GM18519 (cell line): ENCODE data around the gene RPS19.
A peak's percentile ranks its signal among the peaks of the same experiment; 100 is the strongest.
"Not testable (repeated sequence)": the region's sequence is repeated elsewhere in the genome, so short reads cannot be mapped to it uniquely, and the experiment has no call there.

Experiments
- ATAC-seq: cut with Tn5 transposase; IDR thresholded peaks from one replicate; pipeline ENCODE4 v1.9.1; 2021; ENCODE audit warnings: mild to moderate bottlenecking, moderate library complexity; ENCODE audit not compliant: unreplicated experiment, low FRiP score

RPS19 gene

GRCh38 chr19:41859213-41859617 lies 840 bp upstream of the RPS19 start:
- no peak for ATAC-seq

GRCh38 chr19:41860419-41861115 lies 512 bp downstream of the RPS19 start:
- ATAC-seq: no peak

- no peak for ATAC-seq
Measured at GRCh38 chr19:41861116-41861768, 1.2 kb downstream of the RPS19 start.

DNA sequence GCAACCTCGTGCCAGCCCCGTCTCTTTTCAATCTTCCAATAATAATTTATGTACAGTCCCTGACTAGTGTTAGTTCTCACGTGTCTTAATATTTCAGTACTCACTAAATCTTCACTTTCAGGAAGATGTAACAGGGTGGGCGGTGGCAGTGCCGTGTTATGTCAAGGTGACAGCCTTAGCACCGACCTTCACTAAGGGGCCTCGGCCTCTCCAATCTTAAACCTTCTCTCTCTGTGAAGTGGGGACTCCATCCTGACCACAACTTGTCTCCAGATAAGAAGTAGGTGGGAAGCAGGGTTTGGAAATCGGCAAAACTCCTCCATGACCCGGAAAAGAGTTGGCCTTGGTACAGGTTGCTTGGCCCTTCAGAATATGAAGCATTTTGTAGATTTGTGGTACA lies 1.8 kb downstream of the RPS19 start:
- ATAC-seq: no peak

DNA sequence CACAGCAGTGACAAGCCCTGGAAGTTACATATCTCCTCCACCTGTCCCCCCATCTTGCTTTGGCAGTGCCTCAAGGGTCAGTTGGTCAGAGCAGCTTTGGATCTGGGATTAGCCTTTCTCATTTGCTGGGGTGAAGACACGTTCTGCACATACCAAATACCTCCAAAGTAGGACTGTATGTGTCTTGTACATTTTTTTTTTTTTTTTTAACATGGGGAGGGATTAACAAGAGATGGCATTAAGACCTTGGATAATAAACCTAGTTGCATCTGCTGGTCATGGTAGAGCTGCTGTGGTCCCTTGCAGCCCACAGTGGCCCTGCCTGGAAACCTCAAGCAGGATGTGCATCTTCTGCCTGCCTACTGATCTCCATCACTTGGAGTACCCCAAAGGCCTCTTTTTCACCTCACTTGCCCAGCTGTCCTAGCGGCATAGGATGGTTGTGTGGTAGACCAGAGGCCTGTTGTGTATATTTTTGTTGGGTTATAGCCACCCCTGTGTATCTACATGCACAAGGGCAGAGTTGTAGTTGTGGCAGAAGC lies 2.5 kb downstream of the RPS19 start:
- ATAC-seq: no peak

DNA sequence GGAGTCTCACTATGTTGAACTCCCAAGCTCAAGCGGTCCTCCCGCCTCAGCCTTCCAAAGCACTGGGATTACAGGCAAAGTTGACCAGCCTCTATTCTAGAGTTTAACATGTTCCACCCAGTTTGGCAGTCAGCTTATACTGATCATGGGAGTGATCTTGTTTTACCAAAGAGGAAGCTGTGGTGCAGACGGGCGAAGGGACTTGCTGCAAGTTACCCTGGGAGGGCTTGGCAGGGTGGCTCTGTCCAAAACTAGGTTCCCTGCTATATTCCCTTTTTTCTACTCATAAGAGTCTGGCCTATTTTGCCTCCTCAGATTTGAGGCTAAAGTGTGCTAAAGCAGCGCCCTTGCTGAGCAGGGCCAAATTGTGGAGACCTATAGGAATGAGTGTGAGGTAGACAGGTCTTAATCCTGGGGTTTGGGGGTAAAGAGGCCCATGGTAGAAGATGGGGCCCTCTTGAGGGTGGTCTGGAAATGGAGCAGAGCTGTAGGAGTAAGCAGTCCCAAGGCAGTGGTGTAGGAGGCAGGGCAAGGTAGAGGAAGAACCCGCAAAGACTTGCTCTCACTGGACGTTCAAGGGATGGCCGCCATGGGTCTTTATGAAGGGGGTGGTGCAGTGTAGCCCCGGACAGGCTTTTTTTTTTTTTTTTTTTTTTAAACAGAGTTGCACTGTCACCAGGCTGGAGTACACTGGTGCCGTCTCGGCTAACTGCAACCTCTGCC lies 3.3 kb downstream of the RPS19 start:
- no peak for ATAC-seq

DNA sequence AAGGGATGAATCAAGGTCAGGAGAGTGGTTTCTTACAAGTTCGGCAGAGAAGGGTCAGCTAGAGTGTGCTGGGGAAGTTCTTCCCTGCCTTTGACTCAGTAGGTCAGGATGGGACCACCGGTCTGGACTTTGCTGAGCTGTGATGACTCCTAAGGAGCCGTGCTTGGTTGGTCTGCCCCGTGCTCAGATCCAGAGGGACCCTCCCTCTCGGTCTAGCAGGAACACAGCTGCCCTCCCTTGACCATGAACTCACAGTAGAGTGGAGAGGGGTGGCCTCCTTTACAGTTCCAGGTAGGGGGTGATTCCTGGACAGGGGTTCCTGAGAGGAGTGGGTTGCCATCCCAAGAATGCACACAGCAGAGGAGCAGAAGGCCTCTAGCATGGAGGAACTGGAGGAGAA lies 4.3 kb downstream of the RPS19 start:
- no peak for ATAC-seq

DNA sequence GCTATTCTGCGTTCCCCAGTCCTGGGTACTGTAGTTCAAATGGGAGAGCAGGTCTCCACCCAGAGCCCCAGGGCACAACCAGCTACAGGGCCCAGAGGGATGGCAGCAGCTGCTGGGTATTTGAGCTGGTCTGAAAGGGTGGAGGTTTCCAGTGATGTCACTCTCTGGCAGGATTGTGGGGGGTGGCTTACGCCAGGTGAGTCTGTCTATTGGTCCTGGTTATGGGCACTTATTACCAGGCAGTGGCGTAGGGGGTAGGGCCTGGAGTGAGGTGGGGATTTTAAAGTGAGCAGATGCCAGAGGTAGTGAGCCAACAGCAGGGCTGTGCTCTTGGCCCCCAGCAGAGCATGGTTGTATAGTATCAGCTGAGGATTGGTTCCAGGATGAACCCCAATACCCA lies 6.2 kb downstream of the RPS19 start:
- no peak for ATAC-seq

- no peak for ATAC-seq
Measured at GRCh38 chr19:41868120-41868988, 8.3 kb downstream of the RPS19 start.

GRCh38 chr19:41868989-41869300 lies 8.9 kb downstream of the RPS19 start:
- no peak for ATAC-seq

- ATAC-seq: no peak
Measured at GRCh38 chr19:41869374-41869955, 9.4 kb downstream of the RPS19 start.

DNA sequence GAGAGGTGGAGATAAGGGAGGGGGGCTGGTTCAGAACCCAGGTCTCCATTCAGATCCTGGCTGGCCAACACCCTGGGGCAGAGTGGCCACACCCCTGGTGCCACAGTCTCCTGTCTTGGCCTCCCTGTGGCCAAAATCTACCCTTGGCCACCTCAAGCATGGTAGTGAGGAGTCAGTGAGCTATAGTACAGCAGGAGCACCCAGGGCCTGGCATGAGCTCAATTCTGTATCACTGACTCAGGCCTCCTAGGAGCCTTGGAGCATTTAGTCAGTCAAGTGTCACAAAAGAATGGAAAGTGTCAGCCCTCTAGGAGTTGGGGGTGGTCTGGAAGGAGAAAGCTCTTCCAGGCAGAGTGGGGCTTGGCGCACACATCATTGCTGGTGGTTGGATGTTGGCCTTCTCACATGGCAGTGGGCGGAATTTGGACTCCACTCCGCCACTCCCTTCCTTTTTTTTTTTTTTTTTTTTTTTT lies 10.4 kb downstream of the RPS19 start:
- ATAC-seq: no peak

GRCh38 chr19:41871573-41872383 lies 11.7 kb downstream of the RPS19 start:
- ATAC-seq: no peak

DNA sequence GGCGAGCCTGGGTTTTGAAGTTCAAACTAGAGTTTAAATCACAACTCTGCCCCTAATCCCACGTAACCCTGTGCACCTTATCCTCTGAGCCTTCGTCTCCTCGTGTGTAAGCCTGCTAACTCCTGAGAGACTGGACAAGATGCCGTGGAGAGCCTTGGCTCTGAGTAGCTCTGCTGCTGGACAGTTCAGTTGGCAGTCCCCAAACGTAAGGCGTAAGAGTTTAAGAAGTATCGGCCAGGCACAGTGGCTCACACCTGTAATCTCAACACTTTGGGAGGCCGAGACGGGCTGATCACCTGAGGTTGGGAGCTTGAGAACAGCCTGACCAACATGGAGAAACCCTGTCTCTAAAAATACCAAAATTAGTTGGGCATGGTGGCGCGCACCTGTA lies 12.3 kb downstream of the RPS19 start:
- no peak for ATAC-seq

GRCh38 chr19:41872775-41873647 lies 13.0 kb downstream of the RPS19 start:
- ATAC-seq: no peak

DNA sequence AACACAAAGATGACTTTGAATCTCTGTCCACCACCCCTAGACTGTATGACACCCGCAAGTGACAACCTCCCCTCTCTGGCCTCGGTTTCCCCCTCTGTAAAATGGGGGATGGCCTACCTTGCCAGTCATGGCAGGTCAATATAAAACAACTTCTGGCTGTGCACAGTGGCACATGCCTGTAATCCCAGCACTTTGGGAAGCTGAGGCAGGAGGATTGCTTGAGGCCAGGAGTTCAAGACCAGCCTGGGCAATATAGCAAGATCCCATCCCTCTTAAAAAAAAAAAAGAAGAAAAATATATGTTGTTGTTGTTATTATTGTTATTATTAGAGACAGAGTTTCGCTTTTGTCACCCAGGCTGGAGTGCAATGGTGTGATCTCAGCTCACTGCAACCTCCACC lies 15.9 kb downstream of the RPS19 start:
- ATAC-seq: not testable (repeated sequence)

- peak; percentile 28 for ATAC-seq
Measured at GRCh38 chr19:41876847-41877832, 17.1 kb downstream of the RPS19 start, which contains the start of gene CD79A. Gene CD79A (plus strand): TSS chr19:41877279. CDS start chr19:41877305, 26 bp downstream.
